Tibial nerve (tissue), 3 donors: ENCODE measurements around the gene ANKS1A.

Experiments used
- CTCF ChIP-seq, 5 experiments: fragments of 200-600 bp in 3 of 5; fragments of 450-650 bp in 2 of 5; sonication (generic) in 3 of 5; IDR thresholded peaks; one replicate each; pipeline ENCODE4 v1.5.1; 2016 to 2019; ENCODE audit warnings: antibody characterized with exemption in 5 of 5, mild to moderate bottlenecking in 3 of 5, moderate library complexity in 2 of 5
- POLR2A ChIP-seq, 2 donors: fragments of 450-650 bp; IDR thresholded peaks; one replicate each; pipeline ENCODE4 v1.6.1; 2017; ENCODE audit warnings: antibody characterized with exemption in 2 of 2, mild to moderate bottlenecking in 2 of 2, moderate library complexity in 2 of 2

- TF ChIP-seq POLR2A (IDR thresholded peaks at IDR 0.05) (no peak), CTCF (IDR thresholded peaks at IDR 0.05) (no peak)
These were observed 160.2 kb downstream of the ANKS1A start for GRCh38 chr6:35049156-35049735.
